HG03342 (cell line): ENCODE results near the gene RNF123.

Source experiments
- ATAC-seq: cut with Tn5 transposase; IDR thresholded peaks from one replicate; pipeline ENCODE4 v1.9.1; 2021; ENCODE audit warnings: mild to moderate bottlenecking, moderate library complexity; ENCODE audit not compliant: unreplicated experiment

The RNF123 gene

DNA sequence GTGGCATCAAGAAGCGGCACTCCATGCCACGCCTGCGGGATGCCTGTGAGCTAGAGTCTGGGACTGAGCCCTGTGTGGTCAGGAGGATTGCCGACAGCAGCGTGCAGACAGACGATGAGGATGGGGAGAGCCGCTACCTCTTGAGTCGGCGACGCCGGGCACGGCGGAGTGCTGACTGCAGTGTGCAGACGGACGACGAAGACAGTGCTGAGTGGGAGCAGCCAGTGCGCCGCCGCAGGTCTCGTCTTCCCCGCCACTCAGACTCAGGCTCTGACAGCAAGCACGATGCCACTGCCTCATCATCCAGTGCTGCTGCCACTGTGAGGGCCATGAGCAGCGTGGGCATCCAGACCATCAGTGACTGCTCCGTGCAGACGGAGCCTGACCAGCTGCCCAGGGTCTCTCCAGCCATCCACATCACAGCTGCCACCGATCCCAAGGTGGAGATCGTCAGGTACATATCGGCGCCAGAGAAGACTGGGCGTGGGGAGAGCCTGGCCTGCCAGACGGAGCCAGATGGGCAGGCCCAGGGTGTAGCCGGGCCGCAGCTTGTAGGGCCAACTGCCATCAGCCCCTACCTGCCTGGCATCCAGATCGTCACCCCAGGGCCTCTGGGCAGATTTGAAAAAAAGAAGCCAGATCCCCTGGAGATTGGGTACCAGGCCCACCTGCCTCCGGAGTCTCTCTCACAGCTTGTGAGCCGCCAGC, 32.0 kb upstream of the RNF123 start:
- no peak for ATAC-seq

DNA sequence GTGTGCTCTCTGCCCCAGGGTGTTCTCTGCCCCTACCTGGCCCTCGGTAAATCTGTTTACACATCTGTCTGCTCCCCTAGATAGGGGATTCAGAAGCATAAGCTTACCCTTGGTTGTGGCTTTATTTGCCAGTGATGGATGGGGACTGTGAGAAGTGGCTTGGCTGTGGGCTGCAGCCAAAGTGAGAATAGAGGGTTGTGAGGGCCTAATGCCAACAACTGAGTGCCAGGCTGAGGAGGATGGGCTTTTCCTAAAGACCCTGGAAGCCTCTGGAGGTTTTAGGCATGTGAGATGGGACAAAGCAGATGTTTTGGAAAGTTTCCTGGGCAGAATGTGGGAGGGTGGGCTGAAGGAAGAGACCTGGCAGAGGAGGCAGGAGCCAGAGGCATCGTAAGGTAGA, 30.6 kb upstream of the RNF123 start:
- ATAC-seq = no peak

DNA sequence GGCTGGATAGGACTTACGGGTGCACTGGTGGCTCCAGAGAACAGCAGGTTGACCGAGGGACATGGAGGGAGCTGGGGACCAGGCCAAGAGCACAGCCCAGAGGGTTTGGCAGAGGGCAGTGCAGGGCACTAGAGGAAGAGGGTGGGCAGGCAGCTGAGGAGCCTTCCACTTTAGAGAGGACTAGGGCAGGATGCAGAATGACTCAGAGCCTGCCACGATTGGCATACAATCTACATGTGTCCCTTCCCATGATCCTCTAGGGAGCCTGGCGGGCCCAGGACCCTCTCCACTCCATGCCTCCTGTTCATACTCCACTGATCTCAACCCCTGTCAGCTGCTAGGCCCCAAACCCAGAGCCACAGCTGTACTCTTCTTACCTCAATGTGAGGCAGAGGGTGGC, 29.6 kb upstream of the RNF123 start:
- ATAC-seq = no peak

DNA sequence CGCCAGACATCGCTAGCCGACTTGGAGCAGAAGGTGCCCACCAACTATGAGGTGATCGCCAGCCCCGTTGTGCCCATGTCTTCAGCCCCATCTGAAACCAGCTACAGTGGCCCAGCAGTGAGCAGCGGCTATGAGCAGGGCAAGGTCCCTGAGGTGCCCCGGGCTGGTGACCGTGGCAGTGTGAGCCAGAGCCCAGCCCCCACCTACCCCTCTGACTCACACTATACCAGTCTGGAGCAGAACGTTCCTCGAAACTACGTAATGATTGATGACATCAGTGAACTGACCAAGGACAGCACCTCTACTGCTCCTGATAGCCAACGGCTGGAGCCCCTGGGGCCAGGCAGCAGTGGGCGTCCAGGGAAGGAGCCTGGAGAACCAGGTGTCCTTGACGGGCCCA, 28.1 kb upstream of the RNF123 start:
- ATAC-seq = no peak

DNA sequence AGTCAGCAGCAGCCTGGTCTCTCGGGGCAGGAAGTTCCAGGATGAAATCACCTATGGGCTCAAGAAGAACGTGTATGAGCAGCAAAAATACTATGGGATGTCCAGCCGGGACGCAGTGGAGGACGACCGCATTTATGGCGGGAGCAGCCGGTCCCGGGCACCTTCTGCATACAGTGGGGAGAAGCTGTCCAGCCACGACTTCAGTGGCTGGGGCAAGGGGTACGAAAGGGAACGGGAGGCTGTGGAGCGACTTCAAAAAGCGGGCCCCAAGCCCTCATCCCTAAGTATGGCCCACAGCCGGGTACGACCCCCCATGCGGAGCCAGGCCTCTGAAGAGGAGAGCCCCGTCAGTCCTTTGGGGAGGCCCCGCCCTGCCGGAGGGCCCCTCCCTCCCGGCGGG, 27.3 kb upstream of the RNF123 start:
- no peak for ATAC-seq

DNA sequence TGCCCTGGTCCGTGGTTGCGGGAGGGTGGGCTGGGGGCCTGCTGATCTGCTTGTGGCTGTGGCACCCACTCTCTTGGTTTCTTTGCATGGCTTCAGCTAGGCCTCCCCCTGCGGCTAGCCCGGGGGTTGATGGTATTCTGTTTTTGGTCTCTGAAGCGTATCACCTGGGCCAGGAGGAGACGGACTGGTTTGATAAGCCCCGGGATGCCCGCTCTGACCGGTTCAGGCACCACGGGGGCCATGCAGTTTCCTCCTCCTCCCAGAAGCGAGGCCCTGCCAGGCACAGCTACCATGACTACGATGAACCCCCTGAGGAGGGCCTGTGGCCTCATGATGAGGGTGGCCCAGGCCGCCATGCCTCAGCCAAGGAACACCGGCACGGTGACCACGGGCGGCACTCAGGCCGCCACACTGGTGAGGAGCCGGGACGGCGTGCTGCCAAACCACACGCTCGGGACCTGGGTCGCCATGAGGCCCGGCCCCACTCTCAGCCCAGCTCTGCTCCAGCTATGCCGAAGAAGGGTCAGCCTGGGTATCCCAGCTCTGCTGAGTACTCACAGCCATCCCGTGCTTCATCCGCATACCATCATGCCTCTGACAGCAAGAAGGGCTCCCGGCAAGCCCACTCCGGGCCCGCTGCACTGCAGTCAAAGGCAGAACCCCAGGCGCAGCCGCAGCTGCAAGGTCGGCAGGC, 26.5 kb upstream of the RNF123 start:
- no peak for ATAC-seq

DNA sequence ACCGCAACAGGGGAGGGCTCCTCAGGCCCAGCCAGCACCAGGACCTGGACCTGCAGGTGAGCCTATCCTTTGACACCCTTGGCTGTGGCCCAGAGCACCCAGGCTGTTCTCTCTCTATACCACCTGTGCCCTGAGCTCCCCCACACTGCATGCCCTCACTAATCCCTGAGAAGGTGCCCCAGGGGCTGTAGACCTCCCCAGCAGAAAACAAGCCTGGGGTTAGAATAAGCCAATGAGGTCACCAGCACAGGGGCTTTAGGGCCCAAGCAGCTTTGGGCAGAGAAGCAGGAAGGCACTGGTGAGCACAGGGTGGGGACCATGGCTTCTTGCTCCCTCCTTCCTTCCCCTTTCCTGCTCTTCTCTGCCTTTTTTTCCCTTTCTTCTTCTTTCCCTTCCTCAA, 25.5 kb upstream of the RNF123 start:
- no peak for ATAC-seq

DNA sequence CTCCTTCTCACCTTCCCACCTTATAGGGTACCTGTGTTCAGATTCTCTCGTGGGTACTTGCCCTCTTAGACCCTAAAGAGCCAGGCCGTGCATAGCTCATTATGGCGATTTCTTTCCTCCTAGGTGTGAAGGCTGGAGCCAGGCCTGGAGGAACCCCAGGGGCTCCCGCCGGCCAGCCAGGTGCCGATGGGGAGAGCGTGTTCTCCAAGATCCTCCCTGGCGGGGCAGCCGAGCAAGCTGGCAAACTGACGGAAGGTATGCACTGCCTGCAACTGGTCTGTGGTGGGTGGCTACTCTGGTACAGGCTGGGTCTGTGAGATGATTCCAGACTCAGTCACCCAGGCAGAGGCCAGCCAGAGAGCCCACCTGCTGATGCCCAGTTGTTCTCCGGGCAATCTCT, 25.1 kb upstream of the RNF123 start:
- ATAC-seq = no peak

DNA sequence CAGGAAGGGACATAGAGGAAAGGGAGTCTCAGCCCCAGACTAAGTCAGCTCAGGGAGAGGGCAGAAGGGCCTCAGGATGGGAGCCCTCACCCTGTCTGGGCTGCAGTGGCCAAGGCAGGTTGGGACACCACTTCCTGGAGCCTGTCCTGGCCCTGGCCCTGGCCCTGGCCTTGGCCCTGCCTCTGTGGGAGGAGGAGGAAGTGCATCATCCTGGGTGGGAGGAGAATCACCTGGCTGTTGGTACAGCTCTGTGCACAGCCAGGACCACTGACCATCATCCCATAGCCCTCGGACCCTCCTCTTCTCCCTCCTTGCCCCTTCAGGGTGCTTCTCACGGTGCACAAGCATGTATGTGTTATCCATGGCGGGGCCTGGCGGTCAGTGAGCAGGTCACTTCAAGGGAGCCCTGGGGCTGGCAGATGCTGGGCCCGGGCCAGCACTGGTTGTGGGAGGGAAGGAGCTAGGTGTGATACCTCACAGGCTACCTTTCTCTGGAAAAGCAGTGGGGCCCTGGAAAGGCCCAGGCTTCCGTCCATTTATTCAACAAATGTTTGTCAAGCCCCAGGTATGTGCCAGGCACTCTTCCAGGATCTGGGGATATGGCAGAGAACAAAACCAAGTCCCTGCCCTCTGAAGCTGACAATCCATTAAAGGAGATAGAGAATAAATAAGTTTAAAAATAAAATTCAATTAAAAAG, 23.4 kb upstream of the RNF123 start:
- ATAC-seq = no peak

DNA sequence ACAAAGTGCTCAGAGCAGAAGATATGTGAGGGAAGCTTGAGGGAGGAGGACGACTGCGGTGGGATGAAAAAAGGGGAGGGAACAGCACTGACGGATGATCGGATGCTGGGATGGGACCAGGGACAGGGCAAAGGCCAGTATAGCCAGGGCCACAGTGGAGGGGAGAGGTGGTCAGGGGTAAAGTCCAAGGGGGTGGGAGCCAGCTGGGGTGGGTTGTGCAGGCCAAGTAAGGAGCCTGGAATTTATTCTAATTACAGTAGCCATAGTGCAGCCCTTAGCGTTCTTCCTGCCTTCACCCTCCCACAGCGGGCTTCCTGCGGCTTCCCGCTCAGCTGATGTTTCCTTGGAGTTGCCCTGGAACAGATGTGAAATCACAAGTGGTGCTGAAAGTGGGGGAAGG, 22.8 kb upstream of the RNF123 start:
- ATAC-seq = no peak

DNA sequence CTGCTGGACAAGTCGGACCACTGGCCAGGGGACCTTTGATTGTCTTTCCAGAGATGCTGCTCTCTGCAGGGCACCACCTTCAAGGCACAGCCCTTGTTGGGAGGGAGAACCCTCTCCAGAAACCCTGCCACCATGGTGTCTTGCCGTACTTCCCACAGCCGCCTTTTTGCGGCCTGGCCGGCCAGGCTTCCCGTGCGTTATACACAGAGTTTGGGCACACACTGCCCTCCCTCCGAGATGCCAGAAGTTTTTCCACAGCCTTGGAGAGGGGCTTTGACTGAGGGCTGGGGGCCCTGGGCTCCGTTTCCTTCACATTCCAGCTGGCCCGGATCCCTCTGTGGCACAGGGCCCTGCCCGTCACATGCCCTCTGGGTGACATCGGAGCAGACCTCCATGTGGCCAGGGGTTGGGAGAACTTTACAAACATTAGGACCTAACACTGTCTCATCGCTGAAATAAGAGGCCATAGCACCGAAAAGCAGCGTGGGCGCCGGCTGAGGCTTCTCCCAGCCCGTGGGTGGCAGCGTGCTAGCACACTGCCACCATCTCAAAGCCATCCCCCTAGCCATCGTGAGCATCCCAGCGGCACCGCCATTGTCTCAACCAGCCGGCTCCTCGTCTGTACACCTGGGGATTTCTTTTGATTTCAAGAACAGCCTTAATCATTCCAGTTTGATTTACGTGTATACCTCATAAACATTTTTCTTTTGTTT, 21.5 kb upstream of the RNF123 start:
- no peak for ATAC-seq

DNA sequence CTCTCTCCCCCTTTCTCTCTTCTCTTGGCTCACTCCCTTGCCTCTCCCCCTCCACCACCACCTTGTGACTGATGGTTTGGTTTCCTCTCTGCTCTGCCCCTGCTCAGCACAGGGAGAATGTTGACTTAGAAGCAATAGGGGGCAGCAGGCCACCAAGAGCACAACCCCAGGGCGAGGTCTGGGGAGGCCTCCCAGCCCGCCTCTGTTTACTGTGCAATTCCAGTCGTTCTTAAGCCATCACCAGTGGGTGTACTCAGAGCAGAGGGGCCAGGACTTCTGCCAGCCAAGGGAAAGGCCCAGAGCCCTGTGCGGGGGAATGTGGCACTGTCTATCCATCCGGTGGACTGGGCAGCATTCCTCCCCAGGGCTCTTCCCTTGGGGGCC, 21.0 kb upstream of the RNF123 start:
- no peak for ATAC-seq

DNA sequence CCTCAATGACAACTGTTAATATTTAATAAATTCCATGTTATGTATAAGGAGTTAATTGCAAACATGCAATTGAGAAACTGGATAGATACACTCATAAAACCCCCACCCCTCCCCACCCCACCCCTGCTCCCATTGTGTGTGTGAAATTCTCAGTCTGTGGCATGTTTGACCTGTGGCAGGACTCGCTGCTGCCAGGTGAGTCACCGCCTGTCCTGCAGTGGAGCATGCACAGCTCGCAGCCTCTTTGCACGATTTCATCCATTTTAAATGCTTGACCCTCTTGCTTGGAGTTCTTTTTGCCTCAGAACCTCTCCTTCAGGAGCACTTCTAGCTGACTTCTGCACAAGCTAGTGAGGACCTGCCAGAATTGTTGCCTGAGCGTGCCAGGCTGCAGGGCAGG, 20.5 kb upstream of the RNF123 start:
- ATAC-seq = no peak

DNA sequence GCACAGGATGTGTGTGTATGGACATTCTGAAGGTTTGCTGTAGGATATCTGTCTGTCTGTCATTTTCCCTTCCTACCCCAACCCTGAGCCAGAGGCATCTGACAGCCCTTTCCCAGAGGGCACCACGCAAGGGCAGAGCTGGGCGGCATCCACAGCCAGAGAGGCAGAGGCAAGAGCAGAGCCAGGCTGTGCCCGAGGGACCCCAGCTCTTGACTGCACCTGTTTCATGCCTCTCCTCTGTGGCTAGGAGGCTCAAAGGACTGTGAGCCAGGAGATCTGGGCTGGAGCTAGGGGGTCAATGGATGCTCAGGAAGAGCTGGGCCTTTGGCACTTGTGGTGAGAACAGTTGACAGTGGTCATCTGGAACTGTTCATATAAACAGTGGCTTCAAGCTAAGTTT, 20.0 kb upstream of the RNF123 start:
- ATAC-seq = no peak

DNA sequence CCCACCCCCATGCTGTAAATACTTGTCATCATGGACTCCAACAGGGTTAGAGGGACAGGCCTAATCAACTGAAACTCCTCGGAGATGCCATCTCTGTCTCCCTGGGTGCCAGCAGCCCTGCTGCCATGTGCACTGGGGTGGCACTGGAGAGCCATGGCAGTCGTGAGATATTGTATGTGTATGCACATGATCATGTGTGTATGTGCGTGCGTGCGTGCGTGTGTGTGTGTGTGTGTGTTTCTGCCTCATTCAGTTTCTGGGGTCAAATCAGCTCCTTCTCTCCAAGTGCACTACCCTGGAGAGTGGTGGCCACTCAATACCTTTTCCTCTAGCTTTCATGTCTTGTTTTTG, 18.4 kb upstream of the RNF123 start:
- no peak for ATAC-seq

DNA sequence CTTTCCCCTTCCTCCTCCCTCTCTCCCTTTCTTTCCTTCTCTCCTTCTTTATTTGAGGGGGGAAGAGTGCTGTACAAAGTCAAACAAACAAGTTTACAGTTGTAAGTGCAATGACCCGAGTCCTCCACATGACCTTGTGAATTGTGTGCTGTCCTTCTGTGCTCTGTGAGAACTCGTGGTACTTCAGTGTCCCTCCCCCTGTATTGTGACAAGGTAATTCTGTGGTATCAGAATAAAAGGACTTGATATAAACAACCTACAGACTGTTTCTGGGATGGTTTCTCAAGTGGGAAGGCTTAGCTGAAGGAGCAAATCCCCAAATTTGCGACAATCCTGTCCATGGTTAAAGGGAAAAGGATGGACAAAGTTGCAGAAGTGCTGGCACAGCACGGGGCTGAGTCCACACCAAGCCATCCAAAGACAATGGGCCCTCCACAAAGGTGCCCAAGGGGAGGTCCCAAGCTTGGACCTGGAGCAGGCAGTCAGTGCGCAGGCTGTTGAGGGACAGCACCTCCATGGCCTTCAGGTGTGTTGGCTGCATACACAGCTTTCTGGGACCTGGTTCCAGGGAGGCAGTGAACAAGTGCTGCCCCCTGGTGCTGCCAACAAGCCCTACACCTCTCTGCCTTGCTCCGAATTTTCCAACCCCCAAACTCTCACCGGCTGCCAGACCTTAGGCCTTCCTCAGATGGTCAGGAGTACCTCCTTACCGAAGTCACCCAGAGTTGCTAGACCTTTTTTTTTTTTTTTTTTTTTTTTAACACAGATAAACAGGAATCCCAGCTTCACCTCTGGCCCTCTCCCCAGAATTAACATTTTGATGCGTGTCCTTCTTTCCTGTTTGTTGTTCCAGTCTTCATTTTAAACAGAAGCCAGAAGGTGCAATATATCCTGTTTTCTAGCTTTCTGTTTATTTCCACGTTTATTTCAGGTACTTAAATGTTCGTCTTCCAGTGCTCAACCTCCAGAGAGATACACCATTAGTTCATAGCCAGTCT, 17.8 kb upstream of the RNF123 start:
- no peak for ATAC-seq

DNA sequence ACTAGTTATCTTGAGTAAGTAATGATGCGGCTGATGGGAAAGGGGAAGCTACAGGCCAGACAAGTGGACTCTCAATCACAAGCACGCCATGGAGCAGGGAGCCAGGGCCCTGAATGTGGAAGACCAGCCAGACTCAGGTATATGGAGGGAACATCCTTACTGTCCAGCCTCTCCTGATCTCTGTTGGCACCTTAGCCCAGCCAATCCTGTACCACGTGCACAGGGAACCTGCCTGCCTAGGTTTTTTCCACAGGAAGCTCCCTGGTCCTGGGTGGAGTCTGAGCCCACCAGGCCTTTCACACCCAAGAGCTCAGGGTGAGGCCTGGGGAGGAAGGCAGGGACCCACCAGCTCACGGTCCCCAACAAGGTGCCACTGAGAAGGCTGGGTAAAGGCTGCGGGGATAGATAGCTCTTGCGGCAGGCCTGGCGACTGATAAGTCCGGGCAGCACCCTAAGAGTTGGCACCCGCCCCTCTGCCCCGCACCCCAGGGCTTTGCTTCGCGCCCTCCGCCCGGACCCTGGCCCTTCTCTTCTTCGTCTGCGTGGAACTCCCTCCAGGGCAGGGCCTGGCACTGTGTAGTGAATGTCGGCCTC, 16.1 kb upstream of the RNF123 start:
- no peak for ATAC-seq

DNA sequence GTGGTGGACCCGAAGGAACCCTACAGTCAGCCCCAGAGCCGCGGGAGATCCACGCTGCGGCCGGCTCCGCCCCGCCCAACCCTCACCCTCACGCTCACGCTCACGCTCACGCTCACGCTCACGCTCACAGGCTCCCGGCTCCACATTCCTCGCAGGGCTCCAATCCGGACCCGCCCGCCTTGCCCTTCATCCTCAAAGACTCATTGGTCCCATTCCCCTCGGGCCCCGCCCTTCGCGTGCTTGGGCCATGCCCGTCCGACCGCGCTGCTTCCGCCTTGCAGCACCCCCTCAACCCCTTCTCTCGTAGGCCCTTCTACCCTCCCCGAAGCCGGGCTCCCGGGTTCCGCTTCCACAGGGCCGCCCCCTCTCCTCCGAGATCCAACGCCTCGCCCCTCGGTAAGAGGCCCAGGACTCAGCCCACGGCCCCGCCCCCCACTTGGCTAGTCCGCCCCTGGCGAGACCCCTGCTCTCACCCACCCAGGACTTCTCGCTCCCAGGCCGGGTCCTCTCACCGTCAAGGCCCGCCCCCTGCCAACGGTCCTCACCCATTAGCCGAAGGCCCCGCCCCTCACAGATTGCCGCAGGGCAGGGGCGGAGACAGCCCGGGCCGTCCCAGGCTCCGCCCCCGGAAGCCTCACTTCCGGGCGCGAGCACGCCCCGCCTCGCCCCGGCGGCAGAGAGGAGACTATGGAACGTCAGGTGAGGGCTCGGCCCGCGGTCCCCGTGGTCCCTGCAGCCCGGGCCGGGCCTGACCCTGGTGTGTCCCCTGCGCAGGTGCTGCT, 15.5 kb upstream of the RNF123 start, which contains the start of gene APEH:
APEH (plus strand) TSS at position 637 of the 782 bp plus-strand sequence; CDS start at position 688, 51 bp downstream.
- ATAC-seq = peak; percentile 77

DNA sequence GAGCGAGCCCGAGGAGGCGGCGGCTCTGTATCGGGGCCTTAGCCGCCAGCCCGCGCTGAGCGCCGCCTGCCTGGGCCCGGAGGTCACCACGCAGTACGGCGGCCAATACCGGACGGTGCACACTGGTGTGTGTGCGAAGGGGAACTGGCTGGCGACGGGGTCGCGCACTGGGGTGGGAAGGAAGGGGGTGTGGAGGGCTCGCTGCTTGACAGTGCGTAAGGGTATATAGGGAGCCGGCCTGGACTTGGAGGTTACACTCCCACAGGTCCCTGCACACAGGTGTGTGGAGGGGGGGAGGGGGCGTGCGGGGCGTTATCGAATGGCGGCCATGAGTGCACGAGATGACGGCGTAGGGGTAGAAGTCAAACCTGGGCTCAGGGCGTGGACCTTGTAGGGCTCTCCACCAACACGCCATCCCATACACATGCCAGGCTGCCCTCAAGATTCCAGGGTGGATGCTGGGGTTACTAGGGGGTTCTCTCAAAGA, 14.8 kb upstream of the RNF123 start:
- peak; percentile 15 for ATAC-seq
